Raji (cell line): ENCODE results near the gene L3MBTL4.

Source experiments
- POLR2A ChIP-seq: IDR thresholded peaks from 2 replicates; pipeline ENCODE4 v1.6.1; 2011; ENCODE audit warnings: low read depth, low read length, control low read depth; ENCODE audit not compliant: insufficient read depth

The L3MBTL4 gene

DNA sequence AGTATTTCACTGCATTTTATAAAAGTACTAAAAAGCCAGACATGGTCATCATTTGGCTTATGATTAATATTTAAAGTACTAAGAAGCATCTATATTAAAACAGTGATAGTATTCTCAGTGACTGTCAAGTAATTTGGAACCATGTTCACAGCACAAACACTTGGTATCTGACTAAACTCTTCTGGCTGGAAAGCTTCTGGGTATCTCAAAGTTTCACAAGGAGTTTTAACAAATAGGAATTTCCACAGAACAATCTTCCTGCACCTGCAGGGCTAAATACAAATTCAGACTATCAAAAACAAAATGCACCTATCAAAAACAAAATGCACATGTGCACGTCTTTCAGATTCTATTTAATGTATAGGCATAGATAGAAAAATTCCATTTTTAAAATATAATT, 158.8 kb downstream of the L3MBTL4 start:
- no peak for TF ChIP-seq POLR2A

DNA sequence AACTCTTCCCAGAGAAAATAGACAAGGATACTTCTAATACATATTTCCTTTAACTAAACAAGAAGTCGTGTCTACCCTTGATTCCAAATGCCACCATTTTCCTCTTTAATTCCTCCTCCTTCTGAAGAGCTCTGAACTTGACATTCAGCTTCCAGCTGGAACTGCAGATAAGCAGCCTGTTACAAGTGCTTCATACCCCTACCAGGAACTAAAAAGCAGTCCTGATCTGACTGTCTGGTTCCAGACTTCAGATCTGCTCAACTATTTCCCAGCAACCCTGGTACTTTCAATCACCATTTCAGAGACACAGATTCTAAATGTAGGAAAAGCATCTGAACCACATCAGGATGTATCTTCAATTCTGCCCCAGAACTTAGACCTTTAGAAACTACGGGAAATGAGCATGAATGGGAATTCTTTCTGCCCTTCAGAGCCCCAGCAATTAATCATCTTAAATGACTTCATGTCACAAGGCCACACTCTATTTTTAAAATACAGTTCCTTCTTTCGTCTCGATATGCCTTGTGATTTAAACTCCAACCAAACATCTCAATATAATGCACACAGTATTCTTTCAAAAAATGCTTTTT, 159.5 kb downstream of the L3MBTL4 start:
- TF ChIP-seq POLR2A, result no peak

DNA sequence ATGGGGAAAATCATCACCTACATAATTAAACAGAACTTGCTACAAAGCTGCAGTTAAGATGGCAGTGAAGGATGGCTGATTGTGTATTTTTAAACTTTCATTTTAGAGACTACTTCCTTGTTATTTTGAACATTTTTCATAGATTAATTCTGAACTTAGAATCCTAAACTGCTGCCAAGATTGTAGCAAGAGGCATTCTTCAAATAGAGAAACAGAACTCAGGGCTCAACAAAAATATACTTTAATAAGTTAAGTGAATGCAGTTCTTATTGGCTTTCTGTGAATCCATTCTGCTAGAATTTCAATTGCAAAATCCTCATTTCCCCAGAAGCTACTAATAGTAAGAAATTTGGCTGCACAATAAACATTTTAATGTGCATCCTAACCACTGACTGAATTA, 160.3 kb downstream of the L3MBTL4 start:
- no peak for TF ChIP-seq POLR2A

DNA sequence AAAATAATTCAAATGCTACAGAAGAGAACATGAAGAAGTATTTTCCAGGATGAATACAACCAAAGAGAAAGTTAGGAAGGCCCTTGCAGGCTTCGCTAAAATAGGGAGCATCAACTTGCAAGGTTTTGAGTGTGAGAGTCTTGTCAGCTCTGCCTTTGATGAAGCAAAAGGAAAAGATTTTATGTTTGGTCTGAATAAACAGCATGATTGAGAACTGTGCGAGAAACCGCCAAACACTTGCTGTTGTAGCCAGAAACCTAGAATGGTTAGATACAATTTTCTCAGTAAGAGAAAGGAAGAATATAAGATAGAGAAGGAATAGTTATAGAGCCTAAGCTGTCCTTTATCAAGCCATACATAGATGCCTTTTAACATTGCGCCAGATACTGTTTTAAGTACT, 163.6 kb downstream of the L3MBTL4 start:
- TF ChIP-seq POLR2A, result no peak

DNA sequence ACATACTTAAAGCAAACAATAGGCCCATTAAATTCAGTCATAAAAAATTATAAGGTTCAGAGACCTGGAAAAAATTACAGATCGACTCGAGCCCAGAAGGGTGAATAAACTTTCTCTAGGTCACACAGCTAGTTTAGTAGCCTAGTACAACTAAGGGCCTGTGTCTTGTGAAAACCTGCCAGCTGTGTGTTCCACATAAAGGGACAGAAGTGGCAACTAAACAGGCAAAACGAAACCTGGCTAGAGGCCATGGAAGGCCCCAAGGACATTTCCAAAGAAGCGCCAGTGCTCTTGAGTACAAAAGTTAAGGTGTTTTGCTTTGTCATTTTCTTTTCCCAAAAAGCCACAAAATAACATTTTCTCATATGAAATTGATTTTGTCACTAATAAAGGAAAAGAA, 164.9 kb downstream of the L3MBTL4 start:
- TF ChIP-seq POLR2A, result no peak

DNA sequence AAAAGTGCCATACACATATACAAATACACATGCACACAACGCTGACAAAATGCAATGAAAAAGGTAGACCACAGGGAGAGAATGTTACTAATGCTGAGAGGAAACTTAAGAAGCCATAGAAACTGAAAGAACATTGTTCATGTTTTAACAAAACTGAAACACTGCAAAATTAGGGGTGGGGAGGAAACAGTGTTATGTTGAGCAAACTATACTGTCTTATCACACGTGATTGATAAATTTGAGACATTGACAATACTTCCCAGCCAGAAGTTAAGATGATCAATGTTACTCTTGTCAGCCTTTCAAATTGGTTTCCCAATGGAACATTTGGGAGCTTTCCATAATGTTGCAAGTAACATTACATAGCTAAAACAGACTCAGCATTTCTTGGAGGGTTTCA, 165.5 kb downstream of the L3MBTL4 start:
- TF ChIP-seq POLR2A, result no peak

DNA sequence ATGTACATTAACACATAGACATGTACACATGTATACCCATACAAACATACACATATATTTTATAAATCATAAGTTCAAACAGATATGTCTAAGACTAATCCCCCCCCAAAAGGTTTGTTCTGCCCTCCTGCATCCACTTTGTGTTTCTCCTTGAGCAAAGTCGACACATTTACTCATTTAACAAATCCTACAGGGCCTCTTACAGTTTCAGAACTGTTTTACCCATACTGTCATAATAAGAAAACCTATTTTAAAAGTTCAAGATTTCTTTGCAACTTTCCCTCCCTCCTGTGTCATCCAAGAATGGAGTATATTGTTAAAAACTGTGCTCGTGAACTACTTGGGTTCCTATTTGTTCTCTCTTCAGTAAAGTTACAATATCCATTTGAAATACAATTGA, 166.7 kb downstream of the L3MBTL4 start:
- no peak for TF ChIP-seq POLR2A

DNA sequence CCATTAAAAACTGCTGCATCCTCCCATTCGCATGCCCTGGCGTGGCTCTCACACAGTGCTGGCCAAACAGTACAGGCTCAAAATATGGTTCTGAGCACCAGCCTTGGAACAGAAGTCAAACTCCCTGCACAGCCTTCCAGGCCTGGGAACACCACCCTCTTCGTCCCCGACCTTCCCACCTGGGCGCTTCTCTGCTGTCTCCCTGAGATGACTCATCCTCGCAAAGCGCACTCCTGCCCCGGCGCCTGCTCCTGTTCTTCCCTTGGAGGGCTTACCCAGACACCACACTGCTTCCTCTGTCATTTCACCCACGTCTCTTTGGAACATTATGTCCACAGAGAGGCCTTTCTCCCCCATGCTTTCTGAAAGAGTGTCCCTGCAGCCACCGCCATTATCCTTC, 172.7 kb downstream of the L3MBTL4 start:
- TF ChIP-seq POLR2A, result no peak

DNA sequence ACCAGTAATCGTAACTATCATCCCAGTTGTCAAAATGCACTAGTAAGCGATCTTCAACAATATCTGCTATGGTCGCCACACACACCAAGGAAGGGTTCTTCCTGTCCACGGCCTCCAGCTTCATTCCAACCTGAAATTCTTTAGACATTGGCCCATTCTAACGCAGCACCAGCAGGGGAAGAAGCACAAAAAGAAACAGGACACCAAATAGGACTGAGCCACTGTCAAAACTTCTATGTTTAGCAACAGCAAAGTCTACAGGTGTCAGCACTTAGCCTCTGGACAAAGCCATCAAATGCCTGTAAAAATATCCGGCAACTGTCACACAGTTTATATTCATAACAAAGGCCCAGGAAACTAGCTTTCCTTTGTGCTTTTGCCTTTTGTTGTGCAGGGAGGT, 175.0 kb downstream of the L3MBTL4 start:
- TF ChIP-seq POLR2A, result no peak

DNA sequence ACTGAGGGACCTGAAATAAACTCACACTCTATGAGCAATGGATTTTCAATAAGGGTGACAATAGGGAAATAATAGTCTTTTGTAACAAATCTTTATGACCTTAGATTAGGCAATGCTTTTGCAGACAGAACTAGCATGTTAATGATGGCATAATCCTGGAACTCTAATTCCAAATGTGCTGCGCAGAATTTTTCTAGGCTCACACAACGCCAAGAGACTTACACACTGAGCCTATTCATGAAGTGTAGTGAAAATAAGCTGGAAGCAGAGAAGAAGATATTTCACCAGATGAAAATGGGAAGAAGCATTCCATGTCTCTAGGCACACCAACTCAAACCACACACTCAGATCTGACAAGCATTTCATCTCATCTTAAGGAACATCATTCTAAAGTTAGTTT, 178.5 kb downstream of the L3MBTL4 start:
- no peak for TF ChIP-seq POLR2A

DNA sequence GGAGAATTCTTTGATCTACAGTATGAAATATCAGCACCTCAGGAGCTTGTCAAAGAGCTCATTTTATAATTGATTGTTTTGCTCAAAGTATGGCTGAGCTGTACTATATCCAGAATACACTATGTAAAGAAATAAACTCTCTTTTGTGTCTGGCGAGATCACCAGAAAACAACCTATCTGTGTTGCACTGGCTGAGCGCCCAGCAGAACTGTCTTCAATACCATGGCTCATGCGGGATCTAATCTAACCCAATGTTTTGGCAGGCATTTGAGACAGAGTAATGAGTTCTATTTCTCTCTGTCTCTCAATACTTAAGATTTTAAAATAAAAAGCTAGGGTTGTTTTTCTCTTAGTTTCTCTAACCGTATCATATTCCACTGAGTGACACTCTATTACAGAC, 192.4 kb downstream of the L3MBTL4 start:
- no peak for TF ChIP-seq POLR2A

DNA sequence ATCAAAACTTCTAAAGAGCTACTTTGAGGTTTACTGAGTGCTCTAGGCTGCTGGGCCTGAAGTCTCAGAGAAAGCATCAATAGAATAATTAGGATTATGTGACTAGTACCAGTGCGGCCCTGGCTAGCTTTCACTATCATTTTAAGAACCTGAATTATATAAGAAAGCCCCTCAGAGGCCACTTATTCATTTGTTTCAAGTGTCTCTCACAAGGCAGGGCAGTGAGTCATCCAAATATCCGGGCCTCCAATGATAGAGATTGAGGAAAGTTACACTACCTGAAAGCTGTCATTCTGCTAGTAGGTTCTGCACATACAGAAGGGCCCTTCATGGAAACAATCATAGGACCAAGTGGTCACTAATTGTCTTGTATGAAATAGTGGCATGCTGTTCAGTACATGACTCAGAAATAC, 193.1 kb downstream of the L3MBTL4 start:
- no peak for TF ChIP-seq POLR2A

DNA sequence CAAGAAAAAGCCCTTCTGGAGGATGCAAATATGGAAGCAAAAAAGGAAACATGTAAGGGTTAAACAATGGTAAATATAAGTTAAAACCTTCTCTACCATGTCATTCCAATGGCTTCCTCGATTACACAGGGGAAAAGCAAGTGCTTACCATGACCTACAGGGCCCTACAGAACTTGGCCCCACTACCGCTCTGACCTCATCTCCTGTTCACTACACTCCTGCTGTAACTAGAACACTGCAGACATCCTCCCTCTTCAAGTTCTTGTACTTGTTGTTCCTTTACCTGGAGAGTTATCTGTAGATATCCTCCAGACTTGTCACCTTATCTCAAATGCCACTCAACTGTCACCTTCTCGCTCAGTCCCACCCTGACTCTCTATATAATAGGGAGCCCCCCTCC, 194.6 kb downstream of the L3MBTL4 start:
- no peak for TF ChIP-seq POLR2A

DNA sequence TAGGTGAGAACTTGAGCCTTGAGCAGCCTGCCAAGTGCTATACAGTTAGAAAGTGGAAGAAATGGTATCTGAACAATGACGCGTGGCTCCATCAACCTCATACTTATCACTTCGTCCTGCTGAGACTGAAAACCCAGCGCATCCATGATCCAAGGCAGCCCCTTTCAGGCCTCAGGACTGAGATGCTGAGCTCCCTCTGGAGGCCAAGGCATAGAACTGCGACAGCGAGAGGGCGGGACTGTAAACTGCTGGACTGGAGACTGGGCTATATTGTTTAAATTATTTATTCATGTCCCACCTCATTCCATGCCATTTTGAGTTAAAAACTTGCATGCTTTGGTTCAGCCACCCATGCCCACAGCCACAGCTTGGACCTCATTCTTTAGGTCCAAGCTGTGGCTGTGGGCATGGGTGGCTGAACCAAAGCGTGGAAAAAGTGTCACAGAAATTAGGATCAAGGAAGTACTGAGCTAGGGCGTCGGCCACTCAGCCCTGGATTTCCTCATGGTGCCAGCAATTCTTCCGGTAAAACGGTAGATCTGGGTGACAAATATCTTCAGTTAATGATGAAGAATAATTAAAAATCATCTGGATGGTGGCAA, 195.5 kb downstream of the L3MBTL4 start:
- TF ChIP-seq POLR2A, result no peak

DNA sequence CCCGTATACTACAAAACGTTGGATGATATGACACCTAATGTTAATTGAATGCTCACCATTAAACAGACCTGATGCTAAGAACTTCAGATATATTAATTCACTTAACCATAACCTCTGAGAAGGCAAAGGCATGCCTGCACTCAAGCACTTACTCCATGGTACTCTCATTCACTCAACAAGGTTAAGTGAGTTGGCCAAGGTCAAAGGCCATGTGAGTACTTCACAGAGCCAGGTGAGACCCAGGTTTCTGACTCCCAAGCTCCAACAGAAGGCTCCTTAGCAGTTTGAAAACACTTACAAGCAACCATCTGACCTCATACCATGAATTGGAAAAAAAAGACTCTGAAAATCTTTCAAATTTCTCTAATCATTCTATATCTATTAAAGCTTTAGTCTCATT, 198.8 kb downstream of the L3MBTL4 start:
- no peak for TF ChIP-seq POLR2A

DNA sequence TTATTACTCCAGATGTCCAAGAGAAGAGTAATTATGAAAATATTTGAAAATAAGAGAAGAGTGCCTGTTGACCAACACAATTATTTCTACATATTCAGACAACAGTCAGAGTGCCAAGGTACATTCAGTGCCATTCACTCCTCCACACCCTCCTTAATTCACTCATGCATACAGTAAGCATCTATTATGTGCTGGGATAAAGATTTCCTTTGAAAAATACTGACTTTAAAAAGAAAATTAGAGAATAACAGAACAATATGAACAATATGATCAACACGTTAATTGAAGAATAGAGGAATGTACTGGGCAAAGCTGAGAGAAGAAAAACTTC, 203.6 kb downstream of the L3MBTL4 start:
- TF ChIP-seq POLR2A, result no peak
